ENCODE results near the gene ESAM.

Gene ESAM

GRCh38 chr11:124751741-124752470 lies 10.2 kb downstream of the ESAM start, which contains the start of gene VSIG2:
Gene VSIG2, minus strand, starts transcription at chr11:124752255. Its CDS starts 118 bp downstream, at chr11:124752137.
- no peak for DNase-seq

GRCh38 chr11:124751391-124751740 lies 10.7 kb downstream of the ESAM start:
- no peak for DNase-seq

- DNase-seq, result no peak
Observed at GRCh38 chr11:124749912-124750311, 12.2 kb downstream of the ESAM start.

GRCh38 chr11:124748481-124749343 lies 13.4 kb downstream of the ESAM start:
- DNase-seq, result no peak

- no peak for DNase-seq
Observed at GRCh38 chr11:124748100-124748418, 14.0 kb downstream of the ESAM start.

- no peak for DNase-seq
Observed at GRCh38 chr11:124747406-124748099, 14.5 kb downstream of the ESAM start.

GRCh38 chr11:124746621-124747243 lies 15.4 kb downstream of the ESAM start:
- no peak for DNase-seq

- DNase-seq, result no peak
Observed at GRCh38 chr11:124745835-124746620, 16.1 kb downstream of the ESAM start.

GRCh38 chr11:124745270-124745834 lies 16.7 kb downstream of the ESAM start:
- DNase-seq, result no peak

- no peak for DNase-seq
Observed at GRCh38 chr11:124743050-124743449, 19.0 kb downstream of the ESAM start.

- no peak for DNase-seq
Observed at GRCh38 chr11:124742555-124742954, 19.5 kb downstream of the ESAM start.

- DNase-seq, result peak; percentile 82
Observed at GRCh38 chr11:124740277-124740882, 21.7 kb downstream of the ESAM start.

GRCh38 chr11:124739479-124740276 lies 22.4 kb downstream of the ESAM start, which contains the start of gene NRGN:
Gene NRGN, plus strand, starts transcription at chr11:124739942. Its CDS starts 143 bp downstream, at chr11:124740085.
- peak; percentile 95 for DNase-seq

GRCh38 chr11:124738713-124739478 lies 23.2 kb downstream of the ESAM start:
- no peak for DNase-seq

GRCh38 chr11:124737638-124738305 lies 24.3 kb downstream of the ESAM start:
- no peak for DNase-seq

GRCh38 chr11:124736736-124737135 lies 25.4 kb downstream of the ESAM start:
- peak; percentile 90 for DNase-seq

- peak; percentile 100 for DNase-seq
Observed at GRCh38 chr11:124732230-124732629, 29.9 kb downstream of the ESAM start.

- no peak for DNase-seq
Observed at GRCh38 chr11:124729571-124729970, 32.5 kb downstream of the ESAM start.

- no peak for DNase-seq
Observed at GRCh38 chr11:124728134-124728533, 34.0 kb downstream of the ESAM start.
